AG08395 (cell line): Measurements from ENCODE around the gene KLHL21.

Experiments used
- DNase-seq: peaks from one replicate; pipeline ENCODE4 v3.0.0; 2012; ENCODE audit warnings: mixed read lengths, low spot score

Gene KLHL21

DNA sequence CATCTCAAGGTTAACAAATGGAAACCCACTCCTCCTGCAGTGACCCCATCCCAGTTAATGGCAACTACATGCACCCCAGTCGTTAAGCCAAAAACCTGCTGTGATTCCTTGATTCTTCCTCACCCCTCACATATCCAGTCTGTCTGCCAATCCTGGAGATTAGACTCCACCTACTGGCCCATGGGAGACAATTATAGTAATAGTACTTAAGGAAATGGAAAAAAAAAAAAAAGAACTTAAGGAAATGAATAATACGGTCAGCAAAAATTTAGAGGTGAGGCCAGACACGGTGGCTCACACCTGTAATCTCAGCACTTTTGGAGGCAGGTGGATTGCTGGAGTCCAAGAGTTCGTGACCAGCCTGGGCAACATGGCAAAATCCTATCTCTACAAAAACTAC lies 55.4 kb downstream of the KLHL21 start:
- no peak for DNase-seq

GRCh38 chr1:6546326-6546725 lies 56.3 kb downstream of the KLHL21 start:
- DNase-seq = no peak

GRCh38 chr1:6545276-6546112 lies 57.2 kb downstream of the KLHL21 start:
- DNase-seq = no peak

DNA sequence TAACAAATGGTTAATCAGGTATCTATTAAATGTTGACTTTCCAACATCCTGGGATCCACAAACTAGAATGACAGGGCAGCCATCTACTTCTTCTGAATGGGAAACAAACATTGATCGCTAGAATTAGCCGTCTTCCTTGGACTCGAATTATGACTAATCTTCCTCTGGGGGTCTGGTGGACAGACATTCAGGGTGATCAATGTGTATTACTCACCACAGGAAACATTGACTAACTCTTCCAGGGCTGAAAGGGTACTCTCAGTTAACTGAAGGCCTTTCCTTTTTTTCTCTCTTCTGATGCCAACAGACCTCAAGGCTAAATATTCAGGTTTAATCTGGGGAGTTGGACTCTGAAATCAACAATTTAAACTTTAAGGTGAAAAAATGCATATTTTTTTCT lies 57.8 kb downstream of the KLHL21 start:
- peak; percentile 35 for DNase-seq
